Mesothelial cell of epicardium (in vitro differentiated cells): ENCODE results near the gene IMPDH1. TPM values are rescaled to one million over a fixed set of nuclear protein-coding genes. Genes with fewer than 3 reads are reported as not detected.

ENCODE experiments used
- DNase-seq, 2 experiments: peaks; one replicate each; pipeline ENCODE4 v3.0.0; 2021; ENCODE audit warnings: low spot score in 2 of 2; ENCODE audit not compliant: unreplicated experiment in 2 of 2
- H3K27ac Mint-ChIP-seq: 2 replicates; pipeline ENCODE4 v1.8.0; 2021; ENCODE audit warnings: mixed read lengths
- H3K27me3 Mint-ChIP-seq: 2 replicates; pipeline ENCODE4 v1.8.0; 2021; ENCODE audit warnings: low read depth, mixed read lengths
- H3K36me3 Mint-ChIP-seq: 2 replicates; pipeline ENCODE4 v1.8.0; 2021; ENCODE audit warnings: mixed read lengths
- H3K4me1 Mint-ChIP-seq: 2 replicates; pipeline ENCODE4 v1.8.0; 2021; ENCODE audit warnings: mixed read lengths
- H3K4me3 Mint-ChIP-seq: 2 replicates; pipeline ENCODE4 v1.8.0; 2021; ENCODE audit warnings: mild to moderate bottlenecking, moderate library complexity, mixed read lengths
- H3K9me3 Mint-ChIP-seq: 2 replicates; pipeline ENCODE4 v1.8.0; 2021; ENCODE audit warnings: mixed read lengths
- CTCF ChIP-seq: fragments of 200-600 bp; sonication (generic); IDR thresholded peaks from one replicate; pipeline ENCODE4 v1.5.0; 2021; ENCODE audit warnings: antibody characterized with exemption; ENCODE audit not compliant: unreplicated experiment
- total RNA-seq: library from RNA; stranded (reverse); gene quantifications from 3 replicates; pipeline ENCODE4 v1.2.1, GENCODE V29; 2021

IMPDH1 gene
- total RNA-seq, 1 donor from 2014 or later: 39.3 TPM

GRCh38 chr7:128402356-128402755 lies 7.4 kb downstream of the IMPDH1 start:
- no peaks in the 10 kb centered on the region for H3K27me3 Mint-ChIP-seq
- no peak overlapping the region for H3K27ac Mint-ChIP-seq
- peaks cover 18% of the 10 kb centered on the region for H3K36me3 Mint-ChIP-seq
- TF ChIP-seq CTCF: no peak
- no peaks in the 10 kb centered on the region for H3K9me3 Mint-ChIP-seq
- peaks cover 18% of the 10 kb centered on the region for H3K4me1 Mint-ChIP-seq
- no peak for DNase-seq
- H3K4me3 Mint-ChIP-seq: no peak overlapping the region

GRCh38 chr7:128400566-128400965 lies 9.2 kb downstream of the IMPDH1 start:
- DNase-seq: no peak
- peaks cover 23% of the 10 kb centered on the region for H3K36me3 Mint-ChIP-seq
- H3K27ac Mint-ChIP-seq: no peak overlapping the region
- no peak for TF ChIP-seq CTCF
- no peaks in the 10 kb centered on the region for H3K9me3 Mint-ChIP-seq
- no peak overlapping the region for H3K4me3 Mint-ChIP-seq
- H3K27me3 Mint-ChIP-seq: no peaks in the 10 kb centered on the region
- H3K4me1 Mint-ChIP-seq: peaks cover 12% of the 10 kb centered on the region

- TF ChIP-seq CTCF: no peak
- H3K9me3 Mint-ChIP-seq: no peaks in the 10 kb centered on the region
- H3K4me1 Mint-ChIP-seq: peaks cover 10% of the 10 kb centered on the region
- no peak overlapping the region for H3K4me3 Mint-ChIP-seq
- DNase-seq: no peak
- H3K36me3 Mint-ChIP-seq: peaks cover 23% of the 10 kb centered on the region
- no peaks in the 10 kb centered on the region for H3K27me3 Mint-ChIP-seq
- H3K27ac Mint-ChIP-seq: no peak overlapping the region
These were observed 9.8 kb downstream of the IMPDH1 start for GRCh38 chr7:128399991-128400390.

GRCh38 chr7:128398841-128399135 lies 11.0 kb downstream of the IMPDH1 start:
- Mint-ChIP-seq H3K9me3 (no peaks in the 10 kb centered on the region), H3K36me3 (peaks cover 23% of the 10 kb centered on the region), H3K4me3 (no peak overlapping the region), H3K27me3 (no peaks in the 10 kb centered on the region), H3K27ac (no peak overlapping the region), H3K4me1 (no peaks in the 10 kb centered on the region)
- TF ChIP-seq CTCF: peak; percentile 61
- DNase-seq: no peak

- no peaks in the 10 kb centered on the region for H3K4me1 Mint-ChIP-seq
- DNase-seq: peak in 1 of 2 experiments; percentile 80
- H3K9me3 Mint-ChIP-seq: no peaks in the 10 kb centered on the region
- peak; percentile 93 for TF ChIP-seq CTCF
- no peak overlapping the region for H3K27ac Mint-ChIP-seq
- peaks cover 22% of the 10 kb centered on the region for H3K36me3 Mint-ChIP-seq
- H3K27me3 Mint-ChIP-seq: no peaks in the 10 kb centered on the region
- no peak overlapping the region for H3K4me3 Mint-ChIP-seq
These were observed 11.6 kb downstream of the IMPDH1 start for GRCh38 chr7:128398016-128398840.

- TF ChIP-seq CTCF: no peak
- no peak for DNase-seq
- no peaks in the 10 kb centered on the region for H3K9me3 Mint-ChIP-seq
- H3K27ac Mint-ChIP-seq: no peak overlapping the region
- H3K4me1 Mint-ChIP-seq: no peaks in the 10 kb centered on the region
- no peak overlapping the region for H3K4me3 Mint-ChIP-seq
- no peaks in the 10 kb centered on the region for H3K27me3 Mint-ChIP-seq
- H3K36me3 Mint-ChIP-seq: peaks cover 19% of the 10 kb centered on the region
These were observed 13.4 kb downstream of the IMPDH1 start for GRCh38 chr7:128396357-128396756.
